Skeletal muscle tissue (tissue), 4 donors: Measurements from ENCODE around the gene UCK2. TPM values are rescaled to one million over a fixed set of nuclear protein-coding genes. Genes with fewer than 3 reads are reported as not detected.

Source experiments
- H3K27ac ChIP-seq: one replicate; pipeline ENCODE4 v1.7.0; 2013; ENCODE audit warnings: mild to moderate bottlenecking, low read depth, low read length, inconsistent platforms
- H3K27me3 ChIP-seq, 3 donors: one replicate each; pipeline ENCODE4 v1.7.0; 2013; ENCODE audit warnings: low read length in 3 of 3; ENCODE audit not compliant: control insufficient read depth in 3 of 3, insufficient read depth in 3 of 3
- H3K36me3 ChIP-seq, 3 donors: one replicate each; pipeline ENCODE4 v1.7.0; 2013; ENCODE audit warnings: low read length in 3 of 3; ENCODE audit not compliant: control insufficient read depth in 3 of 3, insufficient read depth in 3 of 3
- H3K4me1 ChIP-seq, 3 donors: one replicate each; pipeline ENCODE4 v1.7.0; 2013; ENCODE audit warnings: low read length in 3 of 3, mild to moderate bottlenecking in 3 of 3; ENCODE audit not compliant: control insufficient read depth in 3 of 3, insufficient read depth in 3 of 3
- H3K4me3 ChIP-seq, 3 donors: one replicate each; pipeline ENCODE4 v1.7.0; 2013; ENCODE audit warnings: low read length in 3 of 3
- H3K9ac ChIP-seq, 3 donors: one replicate each; pipeline ENCODE4 v1.7.0; 2013; ENCODE audit warnings: low read length in 3 of 3, mild to moderate bottlenecking in 3 of 3, moderate library complexity in 2 of 3, low read depth in 1 of 3
- H3K9me3 ChIP-seq, 3 donors: one replicate each; pipeline ENCODE4 v1.7.0; 2013; ENCODE audit warnings: low read length in 3 of 3; ENCODE audit not compliant: control insufficient read depth in 3 of 3
- total RNA-seq: library from RNA; depleted of rRNA; stranded (reverse); fragments of >200 nt; gene quantifications from one replicate; pipeline ENCODE4 v1.2.3, GENCODE V29; 2014
- donor health status: Osteomylitis.

The UCK2 gene
- total RNA-seq, 1 donor from 2014 or later: 26.1 TPM

DNA sequence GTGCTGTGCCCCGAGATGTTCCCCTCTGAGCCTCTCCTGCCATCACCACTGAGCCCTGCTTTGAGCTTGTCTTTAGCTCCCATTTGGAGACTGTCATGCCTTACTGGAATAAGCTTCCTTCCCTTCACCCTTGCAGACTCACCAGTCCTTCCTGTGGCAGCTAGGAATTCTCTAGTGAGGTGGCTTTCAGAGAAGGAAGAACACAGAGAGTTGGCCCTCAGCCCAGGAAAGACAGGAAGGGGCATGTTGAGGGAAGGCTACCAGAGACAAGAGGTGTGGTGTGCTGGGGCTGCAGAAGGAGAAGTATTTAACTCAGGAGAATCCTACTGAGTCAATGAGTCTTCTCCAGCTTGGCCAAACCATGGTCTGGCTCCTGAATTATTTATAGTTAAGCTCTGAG lies 76.3 kb downstream of the UCK2 start:
- Histone ChIP-seq H3K27ac (no peak overlapping the region), H3K4me3 (no peak overlapping the region), H3K36me3 (peaks cover 12 to 25% (median 14%) of the 10 kb centered on the region in 3 donors), H3K9ac (no peak overlapping the region), H3K27me3 (no peaks in the 10 kb centered on the region), H3K9me3 (no peaks in the 10 kb centered on the region), H3K4me1 (peaks cover 22 to 23% (median 22%) of the 10 kb centered on the region in 3 donors)

GRCh38 chr1:165904948-165905347 lies 77.5 kb downstream of the UCK2 start:
- no peak overlapping the region for H3K27ac ChIP-seq
- H3K9me3 ChIP-seq: no peaks in the 10 kb centered on the region
- peaks cover 12 to 25% (median 16%) of the 10 kb centered on the region in 3 donors for H3K36me3 ChIP-seq
- H3K4me1 ChIP-seq: peaks cover 9 to 15% (median 10%) of the 10 kb centered on the region in 3 donors
- no peak overlapping the region for H3K4me3 ChIP-seq
- no peak overlapping the region for H3K9ac ChIP-seq
- no peaks in the 10 kb centered on the region for H3K27me3 ChIP-seq

DNA sequence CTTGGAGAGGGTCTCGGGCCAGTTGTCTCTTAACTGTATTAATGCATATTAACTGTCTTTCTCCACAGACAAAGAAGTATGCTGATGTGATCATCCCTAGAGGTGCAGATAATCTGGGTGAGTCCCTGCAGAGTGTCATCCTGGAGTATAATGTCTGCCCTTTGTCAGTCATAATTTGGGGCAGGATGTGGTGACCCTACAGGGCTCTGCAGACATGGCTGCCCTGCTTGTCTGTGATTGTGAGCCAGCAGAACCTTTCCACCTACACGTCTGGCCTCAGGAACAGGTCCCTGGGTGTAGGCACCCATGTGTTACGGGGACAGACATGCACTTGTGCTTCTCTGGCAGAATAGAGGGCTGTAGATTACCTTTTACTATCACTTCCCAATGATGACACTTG lies 78.4 kb downstream of the UCK2 start:
- H3K27ac ChIP-seq: no peak overlapping the region
- no peak overlapping the region for H3K4me3 ChIP-seq
- peaks cover 6 to 14% (median 8%) of the 10 kb centered on the region in 3 donors for H3K4me1 ChIP-seq
- no peaks in the 10 kb centered on the region for H3K9me3 ChIP-seq
- peaks cover 12 to 25% (median 16%) of the 10 kb centered on the region in 3 donors for H3K36me3 ChIP-seq
- peak overlapping the region in 1 of 3 donors; percentile 26 for H3K9ac ChIP-seq
- no peaks in the 10 kb centered on the region for H3K27me3 ChIP-seq

DNA sequence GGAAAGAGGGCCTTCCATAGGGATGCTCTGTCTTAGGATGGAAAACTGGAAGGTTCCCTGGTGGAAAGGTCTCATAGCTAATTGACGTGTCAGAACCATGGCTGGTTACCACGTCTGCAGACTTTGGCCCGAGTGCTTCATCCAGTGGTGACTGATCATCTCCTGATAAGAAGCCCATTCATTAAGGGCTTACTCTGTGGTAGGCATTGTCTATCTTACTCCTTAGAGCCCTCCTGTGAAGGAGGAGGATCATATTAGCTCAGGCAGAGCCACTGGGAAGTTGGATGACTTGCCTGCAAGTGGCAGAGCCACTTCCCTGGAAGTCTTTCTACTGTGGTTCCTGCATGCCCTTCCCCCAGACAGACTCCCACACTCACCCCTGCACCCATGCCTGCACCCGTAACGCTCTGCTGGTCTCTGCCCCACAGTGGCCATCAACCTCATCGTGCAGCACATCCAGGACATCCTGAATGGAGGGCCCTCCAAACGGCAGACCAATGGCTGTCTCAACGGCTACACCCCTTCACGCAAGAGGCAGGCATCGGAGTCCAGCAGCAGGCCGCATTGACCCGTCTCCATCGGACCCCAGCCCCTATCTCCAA lies 79.9 kb downstream of the UCK2 start:
- Histone ChIP-seq H3K4me1 (peaks cover 14 to 22% (median 16%) of the 10 kb centered on the region in 3 donors), H3K27me3 (no peaks in the 10 kb centered on the region), H3K36me3 (peaks cover 12 to 25% (median 16%) of the 10 kb centered on the region in 3 donors), H3K9me3 (no peaks in the 10 kb centered on the region), H3K9ac (no peak overlapping the region), H3K27ac (no peak overlapping the region), H3K4me3 (no peak overlapping the region)

DNA sequence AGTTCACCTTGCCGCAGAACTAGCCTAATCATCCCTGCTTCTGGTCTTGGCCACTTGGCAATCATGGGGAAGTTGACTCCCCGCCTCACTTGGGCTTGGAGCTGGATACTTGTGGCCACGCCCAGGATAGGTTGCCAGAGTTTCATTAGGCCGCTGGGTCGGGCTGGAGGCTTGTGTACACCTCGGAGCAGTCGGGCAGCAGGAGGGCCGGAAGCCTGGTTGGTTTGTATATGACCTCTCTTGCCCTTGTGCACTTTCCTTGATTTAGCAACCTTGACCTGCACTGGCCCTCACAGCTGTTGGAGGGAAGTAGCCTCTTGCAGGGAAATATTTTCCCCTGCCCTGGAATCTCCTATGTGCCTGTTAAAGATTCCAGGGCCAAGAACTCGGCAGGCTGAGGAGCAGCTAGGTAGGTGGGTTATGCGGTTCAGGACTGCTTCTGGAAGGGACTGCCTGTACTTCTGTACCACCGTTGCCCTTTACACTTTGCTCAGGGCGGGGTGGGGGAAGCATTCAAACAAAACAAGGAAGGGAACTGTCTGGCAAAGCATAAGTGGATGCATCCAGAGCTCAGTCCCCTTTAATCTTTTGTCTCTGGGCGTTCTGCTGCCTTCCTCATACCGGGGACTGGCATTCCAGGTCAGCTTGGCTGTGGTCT lies 83.5 kb downstream of the UCK2 start:
- H3K4me3 ChIP-seq: peak overlapping the region in 1 of 3 donors; percentile 3
- no peaks in the 10 kb centered on the region for H3K9me3 ChIP-seq
- peaks cover 16 to 19% (median 18%) of the 10 kb centered on the region in 3 donors for H3K4me1 ChIP-seq
- no peaks in the 10 kb centered on the region for H3K27me3 ChIP-seq
- H3K9ac ChIP-seq: peak overlapping the region; percentile 1 to 57 (median 19)
- peaks cover 8 to 20% (median 13%) of the 10 kb centered on the region in 3 donors for H3K36me3 ChIP-seq
- peak overlapping the region; percentile 43 for H3K27ac ChIP-seq

GRCh38 chr1:165911609-165912281 lies 84.3 kb downstream of the UCK2 start:
- Histone ChIP-seq H3K27ac (peak overlapping the region; percentile 43), H3K9ac (peak overlapping the region in 2 of 3 donors; percentile 20 to 57), H3K4me1 (peaks cover 16 to 19% (median 18%) of the 10 kb centered on the region in 3 donors), H3K9me3 (no peaks in the 10 kb centered on the region), H3K27me3 (no peaks in the 10 kb centered on the region), H3K4me3 (no peak overlapping the region), H3K36me3 (peaks cover 7 to 17% (median 7%) of the 10 kb centered on the region in 3 donors)

- Histone ChIP-seq H3K4me1 (peaks cover 16 to 19% (median 18%) of the 10 kb centered on the region in 3 donors), H3K4me3 (no peak overlapping the region), H3K9ac (peak overlapping the region in 1 of 3 donors; percentile 40), H3K27me3 (no peaks in the 10 kb centered on the region), H3K9me3 (no peaks in the 10 kb centered on the region), H3K27ac (no peak overlapping the region), H3K36me3 (peaks cover 1 to 9% (median 3%) of the 10 kb centered on the region in 3 donors)
Measured at GRCh38 chr1:165912638-165913037, 85.2 kb downstream of the UCK2 start.

DNA sequence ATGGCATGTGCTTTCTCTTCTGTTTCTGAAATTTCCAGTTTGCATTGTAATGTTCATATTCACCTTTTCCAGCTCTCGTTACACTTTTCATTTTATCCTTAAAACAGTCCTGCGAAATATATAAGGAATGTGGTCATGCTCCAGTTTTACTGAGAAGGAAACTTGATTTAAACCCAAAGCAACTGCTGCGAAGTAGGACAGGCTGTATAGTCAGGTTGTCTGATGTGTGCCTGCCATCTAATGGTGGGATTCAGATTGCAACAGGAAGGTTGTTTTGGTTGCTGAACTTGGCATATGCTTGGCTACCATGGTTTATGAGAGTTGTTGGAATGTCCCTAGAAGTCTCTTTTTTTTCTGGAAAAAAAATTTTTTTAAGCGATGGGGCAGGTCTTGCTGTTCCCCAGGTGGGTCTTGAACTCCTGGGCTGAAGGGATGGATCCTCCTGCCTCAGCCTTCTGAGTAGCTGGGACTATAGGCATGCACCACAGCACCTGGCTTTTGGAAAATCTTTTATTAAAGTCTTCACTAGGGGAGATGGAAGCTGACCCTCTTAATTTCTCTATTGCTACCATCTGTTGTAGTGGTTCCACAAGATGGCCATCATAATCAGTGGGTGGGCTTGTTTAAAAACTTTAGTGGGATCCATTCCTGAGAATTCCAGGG lies 86.9 kb downstream of the UCK2 start:
- Histone ChIP-seq H3K4me1 (peaks cover 16 to 19% (median 18%) of the 10 kb centered on the region in 3 donors), H3K27ac (no peak overlapping the region), H3K9ac (peak overlapping the region in 2 of 3 donors; percentile 4 to 10), H3K36me3 (no peaks in the 10 kb centered on the region), H3K9me3 (no peaks in the 10 kb centered on the region), H3K4me3 (no peak overlapping the region), H3K27me3 (no peaks in the 10 kb centered on the region)

DNA sequence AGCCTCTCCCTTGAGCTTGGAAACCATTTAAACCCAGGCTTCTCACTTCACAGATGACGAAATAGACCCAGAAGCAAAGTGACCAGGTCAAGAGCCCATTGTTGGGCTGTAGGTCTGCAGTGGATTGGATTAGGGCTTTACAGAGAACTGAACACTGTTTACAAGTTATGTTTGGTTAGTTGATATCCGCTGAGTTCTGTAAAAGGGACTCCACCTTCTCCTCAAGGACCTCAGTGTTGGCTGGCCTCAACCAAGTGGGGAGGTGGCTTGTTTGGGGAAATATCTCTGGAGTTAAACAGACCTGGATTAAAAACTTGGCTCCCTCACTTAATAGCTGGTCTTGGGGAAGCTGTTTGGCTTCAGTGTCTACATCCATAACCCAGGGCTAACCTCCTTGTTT lies 88.1 kb downstream of the UCK2 start:
- H3K27me3 ChIP-seq: no peaks in the 10 kb centered on the region
- no peak overlapping the region for H3K4me3 ChIP-seq
- H3K4me1 ChIP-seq: peaks cover 15 to 17% (median 16%) of the 10 kb centered on the region in 3 donors
- no peak overlapping the region for H3K27ac ChIP-seq
- H3K9ac ChIP-seq: no peak overlapping the region
- no peaks in the 10 kb centered on the region for H3K36me3 ChIP-seq
- H3K9me3 ChIP-seq: no peaks in the 10 kb centered on the region
